ENCODE data around the gene REPS1.

Gene REPS1

DNA sequence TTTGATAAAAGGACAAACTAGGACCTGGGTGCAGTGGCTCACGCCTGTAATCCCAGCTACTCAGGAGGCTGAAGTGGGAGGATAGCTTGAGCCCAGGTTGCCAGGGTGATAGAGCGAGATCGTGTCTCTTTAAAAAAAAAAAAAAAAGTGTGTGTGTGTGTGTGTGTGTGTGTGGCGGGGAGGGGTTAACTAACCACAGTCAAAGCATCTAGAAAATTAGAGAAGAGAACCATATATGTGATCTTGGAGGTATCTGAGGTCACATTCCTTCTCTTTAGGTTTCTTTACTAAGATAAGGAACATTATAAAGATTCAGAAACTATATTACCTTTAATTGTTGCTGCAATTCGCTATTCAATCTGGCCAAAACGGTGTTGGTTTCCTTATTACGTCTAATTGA lies 80.9 kb downstream of the REPS1 start:
- DNase-seq (ENCODE audit: low spot score), result no peak
- TF ChIP-seq, protein P1, sequence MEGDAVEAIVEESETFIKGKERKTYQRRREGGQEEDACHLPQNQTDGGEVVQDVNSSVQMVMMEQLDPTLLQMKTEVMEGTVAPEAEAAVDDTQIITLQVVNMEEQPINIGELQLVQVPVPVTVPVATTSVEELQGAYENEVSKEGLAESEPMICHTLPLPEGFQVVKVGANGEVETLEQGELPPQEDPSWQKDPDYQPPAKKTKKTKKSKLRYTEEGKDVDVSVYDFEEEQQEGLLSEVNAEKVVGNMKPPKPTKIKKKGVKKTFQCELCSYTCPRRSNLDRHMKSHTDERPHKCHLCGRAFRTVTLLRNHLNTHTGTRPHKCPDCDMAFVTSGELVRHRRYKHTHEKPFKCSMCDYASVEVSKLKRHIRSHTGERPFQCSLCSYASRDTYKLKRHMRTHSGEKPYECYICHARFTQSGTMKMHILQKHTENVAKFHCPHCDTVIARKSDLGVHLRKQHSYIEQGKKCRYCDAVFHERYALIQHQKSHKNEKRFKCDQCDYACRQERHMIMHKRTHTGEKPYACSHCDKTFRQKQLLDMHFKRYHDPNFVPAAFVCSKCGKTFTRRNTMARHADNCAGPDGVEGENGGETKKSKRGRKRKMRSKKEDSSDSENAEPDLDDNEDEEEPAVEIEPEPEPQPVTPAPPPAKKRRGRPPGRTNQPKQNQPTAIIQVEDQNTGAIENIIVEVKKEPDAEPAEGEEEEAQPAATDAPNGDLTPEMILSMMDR (IDR thresholded peaks at IDR 0.05; ENCODE audit: borderline replicate concordance, control extremely low read depth, extremely low read depth, insufficient read depth, missing control alignments), result no peak
- in situ Hi-C loops (cut with MboI; ENCODE audit: low sequenced_read_pairs, unreplicated experiment), result no loop called here

GRCh38 chr6:138897031-138897430 lies 91.0 kb downstream of the REPS1 start:
- no peak for DNase-seq (ENCODE audit: low spot score)
- TF ChIP-seq, protein P1 (IDR thresholded peaks at IDR 0.05; ENCODE audit: borderline replicate concordance, control extremely low read depth, extremely low read depth, insufficient read depth, missing control alignments), result no peak
- in situ Hi-C loops (cut with MboI; ENCODE audit: low sequenced_read_pairs, unreplicated experiment), result no loop called here

- no peak for DNase-seq (ENCODE audit: low spot score)
- in situ Hi-C loops (cut with MboI; ENCODE audit: low sequenced_read_pairs, unreplicated experiment), result no loop called here
- TF ChIP-seq, protein P1 (IDR thresholded peaks at IDR 0.05; ENCODE audit: borderline replicate concordance, control extremely low read depth, extremely low read depth, insufficient read depth, missing control alignments), result no peak
Measured at GRCh38 chr6:138896104-138896756, 91.8 kb downstream of the REPS1 start.

- DNase-seq (ENCODE audit: low spot score), result no peak
- TF ChIP-seq, protein P1 (IDR thresholded peaks at IDR 0.05; ENCODE audit: borderline replicate concordance, control extremely low read depth, extremely low read depth, insufficient read depth, missing control alignments), result no peak
- in situ Hi-C loops (cut with MboI; ENCODE audit: low sequenced_read_pairs, unreplicated experiment), result no loop called here
Measured at GRCh38 chr6:138891255-138891986, 96.6 kb downstream of the REPS1 start.

DNA sequence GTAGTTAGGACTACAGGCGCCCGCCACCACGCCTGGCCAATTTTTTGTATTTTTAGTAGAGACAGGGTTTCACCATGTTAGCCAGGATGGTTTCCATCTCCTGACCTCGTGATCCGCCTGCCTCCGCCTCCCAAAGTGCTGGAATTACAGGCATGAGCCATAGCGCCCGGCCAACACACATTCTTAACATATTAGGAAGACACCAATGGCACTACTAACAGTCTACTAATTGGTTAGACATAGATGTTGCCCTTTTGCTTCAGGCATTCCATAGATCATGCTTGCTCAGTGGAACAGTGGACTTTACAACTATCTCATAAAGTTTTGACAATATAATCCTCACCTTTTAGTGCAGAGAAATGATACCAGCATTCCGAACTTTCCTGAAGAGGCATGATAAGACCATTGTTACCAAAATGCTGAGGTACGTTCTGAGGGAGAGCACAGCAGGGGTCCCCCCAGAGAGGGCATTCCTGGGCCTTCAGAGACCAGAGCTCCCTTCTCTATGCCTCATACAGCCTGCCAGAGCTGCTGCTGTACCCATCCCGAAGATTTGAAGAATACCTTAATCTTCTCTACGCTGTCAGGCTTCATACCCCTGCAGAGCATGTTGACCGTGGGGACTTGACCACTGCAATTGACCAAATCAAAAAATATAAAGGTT lies 102.8 kb downstream of the REPS1 start:
- in situ Hi-C loops (cut with MboI; ENCODE audit: low sequenced_read_pairs, unreplicated experiment), result no loop called here
- TF ChIP-seq, protein P1 (IDR thresholded peaks at IDR 0.05; ENCODE audit: borderline replicate concordance, control extremely low read depth, extremely low read depth, insufficient read depth, missing control alignments), result no peak
- DNase-seq (ENCODE audit: low spot score), result no peak

GRCh38 chr6:138882369-138883017 lies 105.6 kb downstream of the REPS1 start:
- in situ Hi-C loops (cut with MboI; ENCODE audit: low sequenced_read_pairs, unreplicated experiment), result no loop called here
- TF ChIP-seq, protein P1 (IDR thresholded peaks at IDR 0.05; ENCODE audit: borderline replicate concordance, control extremely low read depth, extremely low read depth, insufficient read depth, missing control alignments), result no peak
- peak; percentile 55 for DNase-seq (ENCODE audit: low spot score)
